Measurements from ENCODE around the gene RASL10B.

DNA sequence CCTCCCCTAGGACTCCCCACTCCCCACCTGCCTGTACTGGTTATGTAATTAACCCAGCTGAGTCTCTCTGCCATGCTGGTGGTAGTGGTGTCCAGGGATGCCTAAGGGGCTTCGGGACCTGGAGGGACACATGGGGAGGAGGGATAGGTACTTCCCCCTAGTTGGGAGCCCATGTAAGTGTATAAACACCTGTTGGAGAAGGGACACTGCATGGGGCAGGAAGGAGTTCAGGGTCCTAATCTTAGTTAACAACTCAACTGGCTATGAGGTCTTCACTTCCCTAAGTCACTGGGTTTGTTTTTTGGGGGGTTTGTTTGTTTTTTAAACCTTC lies 1.3 kb downstream of the RASL10B start:
- TF ChIP-seq, protein P1, sequence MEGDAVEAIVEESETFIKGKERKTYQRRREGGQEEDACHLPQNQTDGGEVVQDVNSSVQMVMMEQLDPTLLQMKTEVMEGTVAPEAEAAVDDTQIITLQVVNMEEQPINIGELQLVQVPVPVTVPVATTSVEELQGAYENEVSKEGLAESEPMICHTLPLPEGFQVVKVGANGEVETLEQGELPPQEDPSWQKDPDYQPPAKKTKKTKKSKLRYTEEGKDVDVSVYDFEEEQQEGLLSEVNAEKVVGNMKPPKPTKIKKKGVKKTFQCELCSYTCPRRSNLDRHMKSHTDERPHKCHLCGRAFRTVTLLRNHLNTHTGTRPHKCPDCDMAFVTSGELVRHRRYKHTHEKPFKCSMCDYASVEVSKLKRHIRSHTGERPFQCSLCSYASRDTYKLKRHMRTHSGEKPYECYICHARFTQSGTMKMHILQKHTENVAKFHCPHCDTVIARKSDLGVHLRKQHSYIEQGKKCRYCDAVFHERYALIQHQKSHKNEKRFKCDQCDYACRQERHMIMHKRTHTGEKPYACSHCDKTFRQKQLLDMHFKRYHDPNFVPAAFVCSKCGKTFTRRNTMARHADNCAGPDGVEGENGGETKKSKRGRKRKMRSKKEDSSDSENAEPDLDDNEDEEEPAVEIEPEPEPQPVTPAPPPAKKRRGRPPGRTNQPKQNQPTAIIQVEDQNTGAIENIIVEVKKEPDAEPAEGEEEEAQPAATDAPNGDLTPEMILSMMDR (conservative IDR thresholded peaks at IDR 0.05; ENCODE audit: low read length) = no peak
- no peak for TF ChIP-seq EZH2phosphoT487 (IDR thresholded peaks at IDR 0.05; ENCODE audit: borderline replicate concordance)
